Tibial nerve (tissue), 4 donors: Measurements from ENCODE around the gene CAMTA1. TPM values are rescaled to one million over a fixed set of nuclear protein-coding genes. Genes with fewer than 3 reads are reported as not detected.

Source experiments
- DNase-seq, 2 donors: peaks; one replicate each; pipeline ENCODE4 v3.0.0-alpha.2; 2019; ENCODE audit warnings: low spot score in 2 of 2
- H3K27ac ChIP-seq, 4 donors: fragments of 200-600 bp; sonication (generic) in 3 of 4; one replicate each; pipeline ENCODE4 v1.5.1; 2017 to 2019; ENCODE audit warnings: mild to moderate bottlenecking in 1 of 4
- H3K27me3 ChIP-seq, 2 donors: fragments of 200-600 bp; sonication (generic) in 1 of 2; one replicate each; pipeline versions ENCODE4 v1.5.1 to v1.6.0; 2017 to 2019
- H3K36me3 ChIP-seq, 3 donors: fragments of 200-600 bp; sonication (generic); one replicate each; pipeline ENCODE4 v1.5.1; 2018 to 2019
- H3K4me1 ChIP-seq, 4 donors: fragments of 200-600 bp; sonication (generic) in 3 of 4; one replicate each; pipeline ENCODE4 v1.5.1; 2017 to 2019
- H3K4me3 ChIP-seq, 4 donors: fragments of 200-600 bp; sonication (generic) in 3 of 4; one replicate each; pipeline ENCODE4 v1.5.1; 2017 to 2019; ENCODE audit warnings: mild to moderate bottlenecking in 1 of 4, moderate library complexity in 1 of 4
- H3K9me3 ChIP-seq, 4 donors: fragments of 200-600 bp; sonication (generic) in 3 of 4; one replicate each; pipeline ENCODE4 v1.5.1; 2017 to 2019
- CTCF ChIP-seq, 5 experiments: fragments of 200-600 bp in 3 of 5; fragments of 450-650 bp in 2 of 5; sonication (generic) in 3 of 5; IDR thresholded peaks; one replicate each; pipeline ENCODE4 v1.5.1; 2016 to 2019; ENCODE audit warnings: antibody characterized with exemption in 5 of 5, mild to moderate bottlenecking in 3 of 5, moderate library complexity in 2 of 5
- EP300 ChIP-seq, 2 donors: sonication (generic); formaldehyde crosslinking; IDR thresholded peaks; one replicate each; pipeline ENCODE4 v1.6.1; 2017; ENCODE audit warnings: antibody characterized with exemption in 2 of 2, mild to moderate bottlenecking in 1 of 2
- POLR2A ChIP-seq, 2 donors: fragments of 450-650 bp; IDR thresholded peaks; one replicate each; pipeline ENCODE4 v1.6.1; 2017; ENCODE audit warnings: antibody characterized with exemption in 2 of 2, mild to moderate bottlenecking in 2 of 2, moderate library complexity in 2 of 2
- WGBS, 2 donors: methylation state at CpG; one replicate each; pipeline ENCODE4 v1.1.5; 2018; 5-methylcytosine and 5-hydroxymethylcytosine counted together
- total RNA-seq, 4 donors: library from RNA; depleted of rRNA; stranded (reverse); fragments of >200 nt; gene quantifications; one replicate each; pipeline ENCODE4 v1.1.0, GENCODE V29; 2016

Gene CAMTA1
- total RNA-seq, 4 donors from 2014 or later, result 41.8 to 104 (median 87.2) TPM

- no peak overlapping the region for H3K4me3 ChIP-seq
- TF ChIP-seq CTCF (IDR thresholded peaks at IDR 0.05) (no peak), EP300 (IDR thresholded peaks at IDR 0.05) (no peak), POLR2A (IDR thresholded peaks at IDR 0.05) (no peak)
- H3K27me3 ChIP-seq, result no peaks in the 10 kb centered on the region
- H3K4me1 ChIP-seq, result no peaks in the 10 kb centered on the region
- no peak for DNase-seq
- H3K27ac ChIP-seq, result no peak overlapping the region
- no peaks in the 10 kb centered on the region for H3K36me3 ChIP-seq
- 87% methylated on average over 2 of the region's 2 CpGs for WGBS, 2 donors
- H3K9me3 ChIP-seq, result peaks cover 0 to 25% (median 5%) of the 10 kb centered on the region in 4 donors
Observed at GRCh38 chr1:7032992-7033391, 247.7 kb downstream of the CAMTA1 start.

GRCh38 chr1:7036386-7036785 lies 251.1 kb downstream of the CAMTA1 start:
- Histone ChIP-seq H3K4me3 (no peak overlapping the region), H3K9me3 (peaks cover 0 to 22% (median 5%) of the 10 kb centered on the region in 4 donors), H3K36me3 (no peaks in the 10 kb centered on the region), H3K27ac (no peak overlapping the region), H3K27me3 (no peaks in the 10 kb centered on the region), H3K4me1 (no peaks in the 10 kb centered on the region)
- DNase-seq, result no peak
- WGBS, 2 donors, result 84 to 89% methylated on average over 8 of the region's 8 CpGs
- TF ChIP-seq EP300 (IDR thresholded peaks at IDR 0.05) (no peak), POLR2A (IDR thresholded peaks at IDR 0.05) (no peak), CTCF (IDR thresholded peaks at IDR 0.05) (no peak)

- Histone ChIP-seq H3K27ac (no peak overlapping the region), H3K4me1 (no peaks in the 10 kb centered on the region), H3K36me3 (no peaks in the 10 kb centered on the region), H3K9me3 (no peaks in the 10 kb centered on the region), H3K27me3 (peaks cover 0 to 9% of the 10 kb centered on the region in 2 donors), H3K4me3 (no peak overlapping the region)
- TF ChIP-seq EP300 (IDR thresholded peaks at IDR 0.05) (no peak), CTCF (IDR thresholded peaks at IDR 0.05) (no peak), POLR2A (IDR thresholded peaks at IDR 0.05) (no peak)
- DNase-seq, result no peak
- WGBS, 2 donors, result 80 to 90% methylated on average over 8 of the region's 8 CpGs
Observed at GRCh38 chr1:7039590-7040220, 254.5 kb downstream of the CAMTA1 start.

DNA sequence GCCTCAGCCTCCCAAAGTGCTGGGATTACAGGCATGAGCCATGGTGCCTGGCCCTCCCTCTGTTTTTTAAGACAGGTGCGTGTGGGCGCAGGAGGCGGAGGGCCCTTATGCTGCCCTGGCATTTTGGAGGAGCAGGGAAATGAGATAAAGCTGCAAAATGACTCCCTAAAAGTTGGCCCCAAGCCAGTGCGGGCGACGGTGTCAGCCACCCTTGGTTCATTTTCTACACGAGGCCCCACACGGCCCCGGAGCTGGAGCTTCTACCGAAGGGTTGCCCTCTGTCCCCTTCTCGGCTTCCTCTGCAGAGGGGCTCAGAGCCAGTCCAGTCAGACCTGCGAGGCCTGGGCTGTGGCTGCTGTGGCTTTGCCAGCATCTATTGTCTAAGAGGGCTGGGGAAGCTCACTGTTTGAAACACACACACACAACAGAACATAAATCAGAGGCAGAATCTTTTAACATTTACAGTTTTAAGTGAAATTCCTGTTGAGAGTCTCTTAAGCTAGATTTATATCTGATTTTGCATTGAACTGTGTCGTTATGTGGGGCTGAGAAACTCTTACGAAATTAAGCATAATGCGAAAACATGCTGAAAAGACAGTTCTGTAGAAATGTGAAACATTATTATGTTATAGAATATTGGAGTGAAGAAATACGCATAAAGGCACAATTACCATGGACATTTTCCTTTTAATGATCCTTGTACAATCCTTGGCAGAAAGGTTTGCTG lies 255.9 kb downstream of the CAMTA1 start:
- no peaks in the 10 kb centered on the region for H3K36me3 ChIP-seq
- H3K4me3 ChIP-seq, result no peak overlapping the region
- H3K4me1 ChIP-seq, result no peaks in the 10 kb centered on the region
- H3K9me3 ChIP-seq, result no peaks in the 10 kb centered on the region
- 79 to 80% methylated on average over 16 of the region's 16 CpGs for WGBS, 2 donors
- TF ChIP-seq POLR2A (IDR thresholded peaks at IDR 0.05) (no peak), CTCF (IDR thresholded peaks at IDR 0.05) (no peak), EP300 (IDR thresholded peaks at IDR 0.05) (no peak)
- no peak overlapping the region for H3K27ac ChIP-seq
- H3K27me3 ChIP-seq, result peaks cover 0 to 9% of the 10 kb centered on the region in 2 donors
- no peak for DNase-seq
